ENCODE measurements around the gene ATG101. TPM values are rescaled to one million over a fixed set of nuclear protein-coding genes. Genes with fewer than 3 reads are reported as not detected.

Gene ATG101
- total and polyA plus RNA-seq, 9 donors: 13.6 to 48.7 (median 28.5) TPM

DNA sequence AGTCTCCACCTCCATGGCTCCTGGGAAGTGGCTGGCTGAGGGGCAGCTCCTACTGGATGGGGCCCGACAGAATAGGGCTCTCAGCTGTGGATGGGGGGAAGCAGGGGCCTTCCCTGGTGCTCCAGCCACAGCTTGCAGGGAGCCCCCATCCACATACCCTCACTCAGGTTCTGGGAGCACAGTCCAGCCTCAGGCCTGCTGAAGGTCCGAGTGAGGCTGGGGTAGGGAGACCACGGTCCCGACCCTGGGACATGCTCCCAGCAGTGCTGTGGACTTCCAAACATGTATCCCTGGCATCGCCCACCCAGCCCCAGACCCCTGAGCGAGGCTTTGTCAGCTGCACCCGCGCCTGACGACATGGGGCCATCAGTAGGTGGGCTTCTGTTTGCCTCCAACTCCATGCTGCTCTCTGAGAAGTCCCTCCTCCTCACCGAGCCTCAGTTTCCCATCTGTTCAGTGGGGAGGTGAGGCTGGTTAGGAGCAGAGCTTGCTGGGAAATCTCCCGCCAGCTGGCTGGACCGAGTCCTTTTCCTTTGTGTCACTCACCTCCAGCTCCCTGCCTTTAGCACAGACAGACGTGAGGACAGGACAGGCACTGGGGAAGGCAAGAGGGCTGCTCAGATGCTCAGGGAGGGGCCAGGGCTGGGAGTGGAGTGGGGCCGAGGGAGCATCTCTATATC, 9.1 kb upstream of the ATG101 start:
- no peaks in the 10 kb centered on the region for H3K9me3 ChIP-seq
- no peaks in the 10 kb centered on the region for H3K36me3 ChIP-seq
- H3K4me1 ChIP-seq (ENCODE audit: insufficient read depth): peaks cover 17% of the 10 kb centered on the region
- DNase-seq: peak in 2 of 5 donors; percentile 64 to 77
- no peak overlapping the region for H3K27ac ChIP-seq
- intact Hi-C loops (cut with DNase I): no loop called here
- no peak for TF ChIP-seq POLR2A (IDR thresholded peaks at IDR 0.05)
- no peak for TF ChIP-seq EP300 (IDR thresholded peaks at IDR 0.05)
- TF ChIP-seq, protein P1, sequence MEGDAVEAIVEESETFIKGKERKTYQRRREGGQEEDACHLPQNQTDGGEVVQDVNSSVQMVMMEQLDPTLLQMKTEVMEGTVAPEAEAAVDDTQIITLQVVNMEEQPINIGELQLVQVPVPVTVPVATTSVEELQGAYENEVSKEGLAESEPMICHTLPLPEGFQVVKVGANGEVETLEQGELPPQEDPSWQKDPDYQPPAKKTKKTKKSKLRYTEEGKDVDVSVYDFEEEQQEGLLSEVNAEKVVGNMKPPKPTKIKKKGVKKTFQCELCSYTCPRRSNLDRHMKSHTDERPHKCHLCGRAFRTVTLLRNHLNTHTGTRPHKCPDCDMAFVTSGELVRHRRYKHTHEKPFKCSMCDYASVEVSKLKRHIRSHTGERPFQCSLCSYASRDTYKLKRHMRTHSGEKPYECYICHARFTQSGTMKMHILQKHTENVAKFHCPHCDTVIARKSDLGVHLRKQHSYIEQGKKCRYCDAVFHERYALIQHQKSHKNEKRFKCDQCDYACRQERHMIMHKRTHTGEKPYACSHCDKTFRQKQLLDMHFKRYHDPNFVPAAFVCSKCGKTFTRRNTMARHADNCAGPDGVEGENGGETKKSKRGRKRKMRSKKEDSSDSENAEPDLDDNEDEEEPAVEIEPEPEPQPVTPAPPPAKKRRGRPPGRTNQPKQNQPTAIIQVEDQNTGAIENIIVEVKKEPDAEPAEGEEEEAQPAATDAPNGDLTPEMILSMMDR (IDR thresholded peaks at IDR 0.05): no peak
- WGBS, 3 donors: 81 to 86% (median 82%) methylated on average over 14 of the region's 14 CpGs
- H3K4me3 ChIP-seq: no peak overlapping the region
- no peaks in the 10 kb centered on the region for H3K27me3 ChIP-seq

DNA sequence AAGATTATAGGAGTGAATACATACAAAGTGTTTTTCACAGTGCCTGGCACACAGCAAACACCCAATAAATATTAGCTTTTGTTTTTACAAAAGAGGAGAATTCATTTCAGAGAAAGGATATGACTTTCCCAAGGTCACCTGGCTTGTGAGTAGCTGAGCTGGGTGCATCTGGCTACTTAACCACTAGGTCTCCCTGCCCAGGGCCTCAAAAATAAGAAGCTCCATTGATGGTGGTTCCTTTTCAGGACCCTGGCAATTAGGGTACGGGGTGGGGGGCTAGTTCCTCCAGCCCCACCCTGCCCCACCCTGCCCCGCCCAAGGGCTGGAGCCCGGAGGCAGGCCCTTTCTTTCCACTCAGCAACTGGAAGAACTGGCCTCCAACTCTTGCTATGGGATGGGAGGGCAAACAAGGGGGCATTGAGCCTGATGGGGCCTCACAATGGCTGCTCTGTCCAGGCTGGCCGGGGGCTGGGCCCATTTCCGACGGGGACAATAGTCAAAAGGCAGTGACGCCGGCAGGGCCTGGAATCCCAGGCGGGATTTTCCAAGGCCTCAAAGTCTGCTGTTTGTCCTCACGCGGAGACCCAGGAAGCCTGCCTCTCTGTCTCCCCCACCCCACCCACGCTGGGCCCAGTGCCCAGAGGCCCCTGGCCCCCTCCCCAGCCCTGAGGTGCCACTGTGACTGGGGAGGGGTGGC, 8.2 kb upstream of the ATG101 start:
- TF ChIP-seq EP300 (IDR thresholded peaks at IDR 0.05) (no peak), POLR2A (IDR thresholded peaks at IDR 0.05) (no peak)
- TF ChIP-seq, protein P1 (IDR thresholded peaks at IDR 0.05): no peak
- intact Hi-C loops (cut with DNase I): no loop called here
- DNase-seq: peak in 3 of 5 donors; percentile 54 to 64 (median 58)
- H3K4me1 ChIP-seq (ENCODE audit: insufficient read depth): peaks cover 17% of the 10 kb centered on the region
- H3K9me3 ChIP-seq: no peaks in the 10 kb centered on the region
- peak overlapping the region; percentile 81 to 85 for H3K27ac ChIP-seq
- H3K27me3 ChIP-seq: no peaks in the 10 kb centered on the region
- no peaks in the 10 kb centered on the region for H3K36me3 ChIP-seq
- no peak overlapping the region for H3K4me3 ChIP-seq
- WGBS, 3 donors: 75 to 83% (median 83%) methylated on average over 11 to 12 of the region's 12 CpGs

DNA sequence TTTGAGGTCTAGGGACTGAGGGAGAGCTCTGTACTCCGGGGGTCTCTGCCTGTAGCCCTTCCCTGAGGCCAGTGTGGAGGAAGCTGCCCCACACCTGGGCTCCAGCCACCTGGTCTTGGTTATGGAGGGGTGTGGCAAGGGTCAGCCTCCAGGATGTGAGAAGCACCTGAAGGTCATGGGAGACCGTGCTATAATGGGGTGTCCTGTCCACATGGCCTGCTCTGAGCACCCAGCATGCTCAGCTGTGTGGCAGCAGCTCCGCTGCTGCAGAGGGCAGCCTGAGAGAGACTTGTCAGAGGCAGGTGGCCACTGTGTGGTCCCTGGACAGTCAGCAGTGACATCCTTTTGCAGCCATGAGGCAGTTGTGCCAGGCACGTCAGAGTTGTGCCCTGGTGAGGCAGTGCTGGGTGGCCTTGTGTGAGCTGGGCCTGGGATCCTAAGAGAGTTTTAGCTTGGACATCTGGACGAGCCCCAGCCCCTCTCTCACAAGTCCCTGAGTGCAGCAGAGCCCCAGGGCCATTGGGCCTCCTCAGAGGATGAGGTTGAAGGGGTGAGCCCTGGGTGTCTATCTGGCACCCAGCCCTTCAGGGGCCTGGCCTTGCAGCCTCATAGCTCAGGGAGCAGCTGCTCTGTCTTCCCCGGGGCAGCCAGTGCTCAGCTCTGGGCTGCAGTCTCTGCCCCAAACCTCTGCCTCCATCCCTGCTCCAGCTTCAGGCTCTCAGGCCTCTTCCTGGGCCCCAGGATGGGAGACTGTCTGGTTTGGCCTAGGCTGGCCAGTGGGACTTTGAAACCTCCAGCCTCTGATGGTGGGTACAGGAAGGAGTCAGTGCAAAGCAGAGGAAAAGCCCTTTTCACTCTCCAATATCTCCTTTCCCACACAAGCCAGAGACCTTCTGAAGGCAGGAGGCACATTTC, 7.4 kb upstream of the ATG101 start:
- DNase-seq: peak; percentile 36 to 69 (median 58)
- peaks cover 17% of the 10 kb centered on the region for H3K4me1 ChIP-seq (ENCODE audit: insufficient read depth)
- no peaks in the 10 kb centered on the region for H3K36me3 ChIP-seq
- H3K4me3 ChIP-seq: no peak overlapping the region
- intact Hi-C loops (cut with DNase I): no loop called here
- WGBS, 3 donors: 65 to 72% (median 66%) methylated on average over 5 to 6 of the region's 6 CpGs
- TF ChIP-seq POLR2A (IDR thresholded peaks at IDR 0.05): no peak
- TF ChIP-seq EP300 (IDR thresholded peaks at IDR 0.05): no peak
- TF ChIP-seq, protein P1 (IDR thresholded peaks at IDR 0.05): no peak
- no peaks in the 10 kb centered on the region for H3K9me3 ChIP-seq
- peak overlapping the region; percentile 81 to 85 for H3K27ac ChIP-seq
- no peaks in the 10 kb centered on the region for H3K27me3 ChIP-seq
